Fibroblast of lung (primary cell): ENCODE results near the gene KLHL3. TPM values are rescaled to one million over a fixed set of nuclear protein-coding genes. Genes with fewer than 3 reads are reported as not detected.

Experiments
- DNase-seq, 2 donors: peaks; one replicate each; pipeline versions ENCODE4 v3.0.0 to v3.0.0-alpha.2; 2010; ENCODE audit warnings: low read depth in 2 of 2
- H2AFZ ChIP-seq: 2 replicates; pipeline ENCODE4 v1.5.1; 2012; ENCODE audit warnings: low read length, control low read depth, inconsistent platforms
- H3K27ac ChIP-seq: 2 replicates; pipeline ENCODE4 v1.5.1; 2011; ENCODE audit warnings: low read length, control low read depth; ENCODE audit not compliant: insufficient read depth
- H3K27me3 ChIP-seq: 2 replicates; pipeline ENCODE4 v1.5.1; 2011; ENCODE audit warnings: mild to moderate bottlenecking, low read length; ENCODE audit not compliant: control insufficient read depth, insufficient read depth
- H3K36me3 ChIP-seq: 2 replicates; pipeline ENCODE4 v1.5.1; 2011; ENCODE audit warnings: low read length; ENCODE audit not compliant: control insufficient read depth, insufficient read depth
- H3K4me1 ChIP-seq: 2 replicates; pipeline ENCODE4 v1.5.1; 2011; ENCODE audit warnings: low read length; ENCODE audit not compliant: control insufficient read depth, insufficient read depth; ENCODE audit errors: extremely low read depth
- H3K4me2 ChIP-seq: 2 replicates; pipeline ENCODE4 v1.5.1; 2011; ENCODE audit warnings: low read length, control low read depth; ENCODE audit not compliant: insufficient read depth; ENCODE audit errors: extremely low read depth
- H3K4me3 ChIP-seq, 4 experiments: fragments of 200-600 bp in 1 of 4; sonication (generic) in 1 of 4; replicated peaks in 1 of 4; 2 replicates each; pipeline ENCODE4 v1.5.1; 2011 to 2016; ENCODE audit warnings: low read length in 4 of 4, low read depth in 3 of 4, mild to moderate bottlenecking in 3 of 4, control low read depth in 2 of 4, inconsistent platforms in 1 of 4, mixed read lengths in 1 of 4; ENCODE audit not compliant: insufficient read depth in 1 of 4; ENCODE audit errors: control extremely low read depth in 1 of 4
- H3K79me2 ChIP-seq: 2 replicates; pipeline ENCODE4 v1.5.1; 2012; ENCODE audit warnings: mild to moderate bottlenecking, low read length, inconsistent platforms; ENCODE audit not compliant: control insufficient read depth, insufficient read depth
- H3K9ac ChIP-seq: 2 replicates; pipeline ENCODE4 v1.5.1; 2011; ENCODE audit warnings: mild to moderate bottlenecking, low read length, control low read depth; ENCODE audit not compliant: insufficient read depth
- H3K9me3 ChIP-seq: 2 replicates; pipeline ENCODE4 v1.5.1; 2012; ENCODE audit warnings: low read depth, low read length; ENCODE audit not compliant: control insufficient read depth, insufficient read depth
- H4K20me1 ChIP-seq: 2 replicates; pipeline ENCODE4 v1.5.1; 2011; ENCODE audit warnings: low read length; ENCODE audit not compliant: control insufficient read depth, insufficient read depth; ENCODE audit errors: extremely low read depth
- CTCF ChIP-seq, 2 donors: IDR thresholded peaks in 1 of 2; conservative IDR thresholded peaks in 1 of 2; 1 replicate in 1 of 2; 2 replicates in 1 of 2; pipeline ENCODE4 v1.5.1; 2011 to 2012; ENCODE audit warnings: low read length in 2 of 2, control low read depth in 1 of 2, inconsistent platforms in 1 of 2, low read depth in 1 of 2, mild to moderate bottlenecking in 1 of 2
- EZH2 ChIP-seq: IDR thresholded peaks from 2 replicates; pipeline ENCODE4 v1.5.1; 2012; ENCODE audit warnings: low read length, control low read depth, mild to moderate bottlenecking; ENCODE audit errors: missing control alignments
- polyA plus RNA-seq, 2 donors: library from polyadenylated mRNA; depleted of rRNA in 1 of 2; stranded (reverse) in 1 of 2; unstranded in 1 of 2; fragments of >200 nt; gene quantifications; 2 replicates each; pipeline ENCODE4 v1.2.1, GENCODE V29; 2011 to 2012; ENCODE audit warnings: missing spikeins in 1 of 2
- total RNA-seq: library from RNA; depleted of rRNA; stranded (reverse); fragments of >200 nt; gene quantifications from 2 replicates; pipeline ENCODE4 v1.2.1, GENCODE V29; 2014

Gene KLHL3
- total and polyA plus RNA-seq, 2 donors (not counting 1 experiment from before 2014, with no cell fraction given), result 0.60 to 2.3 TPM

- peak in 1 of 2 donors; percentile 46 for DNase-seq
- no peaks in the 10 kb centered on the region for H3K27me3 ChIP-seq
- no peaks in the 10 kb centered on the region for H3K4me1 ChIP-seq
- no peak overlapping the region for H3K27ac ChIP-seq
- no peak overlapping the region for H3K9ac ChIP-seq
- no peaks in the 10 kb centered on the region for H3K79me2 ChIP-seq
- no peak overlapping the region for H3K4me2 ChIP-seq
- H3K36me3 ChIP-seq, result no peaks in the 10 kb centered on the region
- no peak overlapping the region for H2AFZ ChIP-seq
- TF ChIP-seq EZH2 (no peak), CTCF (conservative IDR thresholded peaks at IDR 0.05 in 1 of 2, IDR thresholded peaks at IDR 0.05 in 1 of 2; ENCODE audit: low read depth in 1 of 2, low read length in 2 of 2) (no peak)
- H3K4me3 ChIP-seq, result no peak overlapping the region
- no peaks in the 10 kb centered on the region for H3K9me3 ChIP-seq
- no peaks in the 10 kb centered on the region for H4K20me1 ChIP-seq
Observed at GRCh38 chr5:137635521-137635921, 100.4 kb downstream of the KLHL3 start.

GRCh38 chr5:137633896-137634295 lies 102.0 kb downstream of the KLHL3 start:
- H2AFZ ChIP-seq, result no peak overlapping the region
- H3K4me2 ChIP-seq, result no peak overlapping the region
- H3K9ac ChIP-seq, result no peak overlapping the region
- no peaks in the 10 kb centered on the region for H3K4me1 ChIP-seq
- no peaks in the 10 kb centered on the region for H3K9me3 ChIP-seq
- no peaks in the 10 kb centered on the region for H3K36me3 ChIP-seq
- no peak for DNase-seq
- no peak overlapping the region for H3K4me3 ChIP-seq
- no peaks in the 10 kb centered on the region for H4K20me1 ChIP-seq
- no peak overlapping the region for H3K27ac ChIP-seq
- no peak for TF ChIP-seq CTCF (conservative IDR thresholded peaks at IDR 0.05 in 1 of 2, IDR thresholded peaks at IDR 0.05 in 1 of 2; ENCODE audit: low read depth in 1 of 2, low read length in 2 of 2)
- no peak for TF ChIP-seq EZH2
- no peaks in the 10 kb centered on the region for H3K27me3 ChIP-seq
- no peaks in the 10 kb centered on the region for H3K79me2 ChIP-seq

GRCh38 chr5:137632716-137633115 lies 103.2 kb downstream of the KLHL3 start:
- Histone ChIP-seq H3K9me3 (no peaks in the 10 kb centered on the region), H3K4me3 (no peak overlapping the region), H3K27me3 (no peaks in the 10 kb centered on the region), H3K36me3 (no peaks in the 10 kb centered on the region), H3K4me1 (no peaks in the 10 kb centered on the region), H3K27ac (no peak overlapping the region), H3K79me2 (no peaks in the 10 kb centered on the region), H2AFZ (no peak overlapping the region), H4K20me1 (no peaks in the 10 kb centered on the region), H3K9ac (no peak overlapping the region), H3K4me2 (no peak overlapping the region)
- DNase-seq, result peak; percentile 22 to 25
- no peak for TF ChIP-seq CTCF (conservative IDR thresholded peaks at IDR 0.05 in 1 of 2, IDR thresholded peaks at IDR 0.05 in 1 of 2; ENCODE audit: low read depth in 1 of 2, low read length in 2 of 2)
- TF ChIP-seq EZH2, result no peak
